GM21515 (cell line): Measurements from ENCODE around the gene GAS5.
A peak's percentile ranks its signal among the peaks of the same experiment; 100 is the strongest.
"Not testable (repeated sequence)": the region's sequence is repeated elsewhere in the genome, so short reads cannot be mapped to it uniquely, and the experiment has no call there.

Experiments
- ATAC-seq: cut with Tn5 transposase; IDR thresholded peaks from one replicate; pipeline ENCODE4 v1.9.1; 2021; ENCODE audit not compliant: unreplicated experiment

GAS5 gene

DNA sequence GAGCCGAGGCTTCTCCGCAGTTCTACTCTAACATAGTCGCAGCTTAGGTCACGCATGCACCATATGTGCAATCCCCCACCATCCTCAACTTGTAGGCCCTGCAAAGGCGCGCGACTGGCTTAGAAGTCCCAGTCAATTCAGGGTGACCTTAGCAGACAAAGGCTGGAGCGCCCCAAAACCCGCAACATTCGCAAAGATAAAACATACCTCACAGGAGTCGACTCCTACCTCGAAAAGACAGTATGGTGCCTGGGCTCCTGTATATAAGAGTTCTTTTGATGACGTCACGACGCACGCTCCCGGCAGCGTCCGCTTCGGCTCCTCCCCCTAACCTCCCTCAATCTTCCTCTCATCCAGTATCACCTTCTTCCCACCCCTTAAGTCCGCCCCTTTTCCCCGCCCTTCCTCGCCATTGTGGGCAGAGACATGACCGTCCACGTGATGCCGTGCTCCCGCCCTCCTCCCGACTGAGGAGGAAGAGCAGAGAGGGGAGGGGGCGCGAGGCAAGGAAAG lies at the start of gene GAS5:
GAS5 (minus strand) TSS at position 237 of the 513 bp plus-strand sequence.
- peak; percentile 65 for ATAC-seq

DNA sequence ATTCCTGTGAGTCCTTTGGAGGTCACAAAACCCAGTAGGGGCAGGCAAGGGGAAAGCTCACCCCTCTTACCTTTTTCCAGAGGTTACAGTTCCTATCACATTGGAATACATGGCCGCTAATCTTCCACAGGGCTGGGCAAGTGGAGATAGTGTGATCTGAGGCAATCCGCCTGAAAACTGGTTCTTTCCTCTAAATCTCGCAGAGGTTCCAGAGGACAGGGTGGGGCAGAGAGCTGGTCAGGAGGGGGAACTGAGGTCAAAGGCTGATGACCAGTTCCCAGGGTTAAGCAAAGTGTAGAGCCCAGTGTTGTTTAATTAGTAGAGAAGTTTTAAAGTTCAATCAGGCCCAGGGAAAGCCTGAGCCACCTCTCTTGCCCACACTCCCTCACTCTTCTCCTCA lies 49.4 kb upstream of the GAS5 start, which contains the start of gene SERPINC1:
SERPINC1 (minus strand) TSS at position 179 of the 400 bp plus-strand sequence; CDS start at position 111, 68 bp downstream.
- no peak for ATAC-seq

DNA sequence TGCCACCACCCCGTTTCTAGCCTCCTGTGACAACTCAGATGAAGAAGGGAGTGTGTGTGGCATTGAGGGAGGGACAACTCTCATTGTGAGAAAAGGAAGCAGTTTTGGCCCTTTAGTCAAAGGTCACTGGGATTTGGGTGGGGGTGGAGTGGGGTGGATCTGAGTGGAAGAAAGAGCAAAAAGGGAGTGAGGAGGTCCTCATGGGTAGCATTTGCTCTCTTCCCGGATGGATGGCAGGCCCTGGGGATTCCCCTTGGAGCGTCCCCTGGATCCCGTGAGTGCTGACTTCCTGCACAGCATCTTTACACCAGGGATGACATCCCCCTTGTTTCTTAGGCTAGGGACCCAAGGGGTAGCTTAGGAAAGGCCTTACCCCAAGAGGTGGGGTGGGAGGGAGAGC lies 48.9 kb upstream of the GAS5 start:
- no peak for ATAC-seq

DNA sequence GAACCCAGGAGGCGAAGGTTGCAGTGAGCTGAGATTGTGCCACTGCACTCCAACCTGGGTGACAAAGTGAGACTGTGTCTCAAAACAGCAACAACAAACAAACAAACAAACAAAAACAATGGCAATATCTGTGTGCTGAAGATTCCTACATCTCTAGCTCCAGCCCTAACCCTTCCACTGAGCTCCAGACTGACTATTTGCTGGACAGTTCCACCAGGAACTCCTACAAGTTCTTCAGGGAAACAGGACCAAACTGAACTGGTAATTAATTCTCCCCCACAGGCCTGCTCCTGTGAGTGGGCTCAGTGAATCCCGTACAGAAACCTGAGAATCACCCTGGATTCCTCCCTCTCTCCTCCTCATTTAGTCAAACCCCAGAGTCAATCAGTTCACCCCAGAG lies 47.8 kb upstream of the GAS5 start:
- no peak for ATAC-seq

DNA sequence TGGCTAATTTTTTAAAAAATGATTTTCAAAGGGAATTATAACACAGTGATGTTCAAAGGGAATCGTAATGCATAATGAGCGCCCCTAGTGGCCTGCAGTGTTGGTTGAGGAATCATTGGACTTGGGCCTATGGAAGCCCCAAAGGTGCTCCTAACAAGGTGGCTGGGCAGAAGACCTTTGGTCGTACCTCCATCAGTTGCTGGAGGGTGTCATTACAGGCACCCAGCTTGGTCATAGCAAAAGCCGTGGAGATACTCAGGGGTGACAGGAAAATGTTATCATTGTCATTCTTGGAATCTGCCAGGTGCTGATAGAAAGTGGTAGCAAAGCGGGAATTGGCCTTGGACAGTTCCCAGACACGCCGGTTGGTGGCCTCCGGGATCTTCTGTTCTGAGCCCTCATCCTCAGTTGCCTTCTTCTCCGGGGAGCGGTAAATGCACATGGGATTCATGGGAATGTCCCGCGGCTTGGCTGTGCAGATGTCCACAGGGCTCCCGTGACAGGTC lies 46.6 kb upstream of the GAS5 start:
- ATAC-seq = no peak

DNA sequence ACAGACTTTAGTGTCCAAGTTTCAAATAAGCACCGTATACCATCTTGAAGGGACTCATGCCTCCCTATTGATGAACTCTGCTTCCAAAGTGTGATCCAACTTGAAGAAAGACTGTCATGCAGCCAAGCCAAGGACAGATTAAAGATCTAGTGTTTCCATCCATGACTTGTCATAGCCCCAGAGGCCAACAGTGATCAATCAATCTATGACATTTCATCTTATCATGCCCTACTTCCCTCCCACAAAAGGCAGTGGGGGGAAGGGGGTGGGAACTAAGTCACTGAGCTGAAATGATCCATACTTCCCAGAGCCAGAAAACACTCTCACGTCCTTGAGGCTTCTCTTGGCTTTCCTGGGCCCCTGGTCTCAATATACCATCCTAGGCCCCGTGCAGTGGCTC lies 45.3 kb upstream of the GAS5 start:
- ATAC-seq = no peak

DNA sequence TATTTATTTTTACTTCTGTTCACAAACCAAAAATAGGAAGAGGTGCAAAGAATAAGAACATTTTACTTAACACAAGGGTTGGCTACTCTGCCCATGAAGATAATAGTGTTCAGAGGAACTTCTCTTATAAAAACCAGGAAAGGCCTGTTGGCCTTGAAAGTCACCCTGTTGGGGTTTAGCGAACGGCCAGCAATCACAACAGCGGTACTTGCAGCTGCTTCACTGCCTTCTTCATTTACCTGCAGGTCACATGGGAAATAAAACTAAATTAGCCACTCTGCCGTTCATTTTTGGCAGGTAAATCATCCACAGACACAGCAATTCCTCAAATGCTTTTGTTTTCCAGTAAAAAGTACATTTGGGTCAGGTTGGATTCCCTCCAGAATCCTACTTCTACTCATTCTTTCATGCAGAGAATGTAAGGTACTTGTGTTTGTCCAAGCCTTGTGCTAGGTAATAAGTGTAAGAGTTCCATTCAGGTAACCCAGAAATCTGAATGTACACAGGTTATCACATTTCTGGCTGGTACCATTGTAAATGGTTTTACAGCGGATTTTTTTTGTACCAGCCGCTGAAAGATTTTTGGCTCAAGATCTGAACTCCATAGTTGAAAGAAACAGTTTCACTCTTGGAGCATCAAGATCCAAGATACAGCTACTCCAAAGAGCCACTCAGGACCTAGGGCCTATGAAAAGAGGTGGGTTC lies 36.2 kb upstream of the GAS5 start:
- ATAC-seq = no peak

DNA sequence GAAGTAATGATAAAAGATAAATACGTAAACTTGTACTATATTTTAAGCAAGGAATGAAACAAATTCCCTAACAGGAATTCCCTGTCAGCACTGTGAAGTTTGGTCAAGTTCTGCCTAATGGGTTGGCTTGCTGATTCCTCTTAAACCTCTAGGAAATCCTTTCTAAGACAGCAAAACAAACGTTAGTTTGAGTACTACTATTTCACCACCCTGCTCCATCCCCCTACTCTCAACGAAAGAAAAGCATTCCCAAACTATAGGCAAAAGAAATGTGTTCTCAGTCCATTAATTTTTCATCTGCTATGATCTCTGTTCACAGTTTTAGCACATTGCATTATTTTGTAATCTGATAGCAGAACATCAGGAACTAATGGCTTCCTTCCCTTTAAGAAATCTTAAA lies 33.2 kb upstream of the GAS5 start:
- ATAC-seq = no peak

DNA sequence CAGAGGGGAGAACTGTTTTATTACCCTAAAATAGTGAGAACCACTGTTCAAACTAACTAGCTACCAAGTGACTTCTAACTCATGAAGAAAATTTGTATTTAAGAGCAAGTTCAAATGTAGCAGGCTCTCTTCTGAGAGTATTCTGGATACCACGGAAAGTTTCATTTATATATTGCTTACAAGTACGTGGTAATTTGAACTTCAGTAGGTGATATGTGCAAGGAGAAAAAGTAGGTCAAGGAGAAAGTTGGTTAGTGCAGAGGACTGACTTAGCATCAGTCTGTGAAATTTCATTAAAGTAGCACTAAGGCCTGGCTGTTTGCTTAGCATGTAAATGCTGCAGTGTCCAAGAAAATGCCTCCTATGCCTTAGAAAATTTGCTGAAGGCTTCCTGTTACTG lies 32.6 kb upstream of the GAS5 start:
- no peak for ATAC-seq

DNA sequence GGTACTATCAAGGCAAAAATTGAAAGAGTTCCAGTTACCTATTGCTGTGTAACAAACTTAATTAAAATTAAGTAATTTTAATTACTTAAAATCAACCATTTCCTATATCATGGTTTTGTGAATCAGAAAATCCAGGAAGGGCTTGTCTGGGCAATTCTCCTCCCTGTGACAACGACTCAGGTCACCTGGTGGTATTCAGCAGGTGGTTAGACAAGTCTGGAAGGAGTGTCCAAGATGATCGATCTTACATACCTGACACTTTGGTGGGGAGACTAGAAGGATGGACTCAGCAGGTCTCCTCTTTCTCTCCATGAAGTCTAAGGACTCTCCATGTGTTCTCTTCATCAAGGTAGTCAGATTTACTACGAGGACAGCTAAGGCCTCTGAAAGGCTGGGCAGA lies 26.4 kb upstream of the GAS5 start:
- ATAC-seq = no peak

DNA sequence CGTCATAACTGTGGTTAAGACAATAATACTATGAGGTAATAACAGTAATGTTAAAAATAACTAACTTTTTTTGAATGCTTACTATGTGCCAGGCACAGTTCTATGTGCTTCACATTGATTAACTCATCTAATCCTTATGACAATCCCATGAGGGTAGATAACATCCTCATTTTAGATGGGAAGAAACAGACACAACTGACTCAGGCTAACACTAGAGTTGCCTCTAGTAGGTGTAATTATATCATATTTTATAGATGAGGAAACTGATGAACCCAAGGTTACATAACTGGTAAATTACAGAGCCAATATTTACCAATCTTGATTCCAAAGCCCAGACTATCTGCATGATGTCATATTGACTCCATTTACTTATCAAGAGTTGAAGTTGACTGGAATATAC lies 25.8 kb upstream of the GAS5 start:
- ATAC-seq = no peak

DNA sequence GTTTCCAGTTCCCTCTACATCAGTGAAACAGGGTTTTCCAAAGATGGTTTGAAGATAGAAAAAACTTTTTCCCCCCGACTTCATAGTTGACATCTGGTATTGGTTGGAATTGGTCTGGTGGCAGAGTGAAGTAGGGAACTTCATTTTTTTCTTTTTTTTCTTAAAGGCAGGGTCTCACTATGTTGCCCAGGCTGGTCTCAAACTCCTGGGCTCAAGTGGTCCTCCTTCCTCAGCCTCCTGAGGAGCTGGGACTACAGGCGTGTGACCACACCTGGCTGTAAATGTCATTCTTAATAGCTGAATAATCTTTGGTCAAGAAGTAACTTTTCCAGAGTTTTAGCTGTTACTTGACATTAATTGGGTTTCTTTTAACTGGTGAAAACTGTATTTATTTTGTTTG lies 22.1 kb upstream of the GAS5 start:
- no peak for ATAC-seq

DNA sequence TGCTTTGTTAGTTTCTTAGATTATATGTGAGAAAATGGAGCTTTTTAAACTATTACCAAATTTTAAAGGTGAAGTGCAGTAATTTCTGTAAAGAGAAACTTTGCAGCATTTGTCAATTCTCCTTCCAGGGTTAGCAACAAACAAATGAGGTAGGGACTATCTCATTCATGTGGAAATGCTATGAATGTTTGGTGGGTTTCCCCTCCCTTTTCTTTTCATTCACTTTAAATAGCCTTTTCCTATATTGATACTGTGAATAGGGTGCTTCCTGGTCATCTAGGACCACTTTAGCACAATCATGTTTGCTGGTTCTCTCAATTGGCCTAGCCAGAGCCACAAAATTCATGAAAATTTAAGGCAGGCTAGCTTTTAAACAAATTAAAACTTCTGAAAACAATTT lies 21.0 kb upstream of the GAS5 start:
- no peak for ATAC-seq

DNA sequence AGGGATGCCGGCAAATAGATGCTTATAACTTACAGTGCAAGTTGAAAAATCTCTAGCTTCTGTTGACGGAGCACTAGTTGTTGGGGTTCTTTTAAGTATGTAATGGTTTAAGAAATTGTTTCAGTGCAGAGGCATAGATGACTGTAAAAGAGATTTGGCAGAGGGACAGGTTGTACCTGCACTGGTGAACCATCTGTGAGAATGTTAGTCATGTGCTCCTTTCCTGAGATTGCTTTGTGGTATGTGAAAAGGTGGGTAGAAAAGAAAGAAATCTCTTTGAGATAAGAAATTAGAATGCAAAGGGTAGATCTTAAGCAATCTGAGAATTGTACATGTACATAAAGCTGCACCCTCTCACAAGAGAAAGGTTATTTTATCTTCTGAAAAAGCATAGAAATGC lies 19.8 kb upstream of the GAS5 start:
- no peak for ATAC-seq

DNA sequence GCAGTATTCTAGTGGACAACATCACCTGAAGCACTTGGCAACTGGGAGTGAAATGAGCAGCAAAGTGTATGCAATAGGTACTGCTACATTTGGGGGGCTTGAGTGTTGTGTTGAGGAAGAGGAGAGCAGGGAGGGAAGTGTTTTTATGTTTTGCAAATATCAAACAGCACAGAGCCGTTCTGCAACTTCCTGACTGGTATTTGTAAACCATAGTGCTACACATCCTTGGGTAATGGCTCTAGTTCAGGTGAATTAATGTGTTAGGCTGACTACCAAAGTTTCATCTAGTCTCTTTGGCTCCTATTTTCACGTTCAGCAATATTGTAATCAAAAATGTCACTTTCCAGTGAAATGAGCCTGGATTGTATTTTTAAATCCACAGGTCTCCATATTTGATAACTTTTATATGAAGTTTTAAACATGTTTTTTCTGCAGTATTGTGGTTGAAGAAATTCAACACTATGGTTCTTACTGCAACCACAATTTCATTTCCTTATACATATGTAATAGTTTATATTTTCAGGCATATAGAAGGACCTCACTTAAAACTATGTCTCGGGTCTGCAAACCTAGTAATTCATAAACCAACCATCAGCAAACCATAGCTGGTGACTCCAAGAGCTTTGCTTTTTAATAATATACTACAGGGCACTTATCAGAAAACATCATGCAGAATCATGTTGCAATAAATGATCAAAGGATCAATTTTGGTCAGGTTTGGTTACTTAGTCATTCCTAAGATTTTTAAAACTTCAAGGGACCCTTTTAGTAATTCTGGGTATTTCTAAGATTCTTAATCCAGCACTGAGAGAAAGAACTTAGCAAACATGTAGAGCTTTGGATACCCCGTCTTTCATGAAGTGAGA lies 19.2 kb upstream of the GAS5 start:
- no peak for ATAC-seq

DNA sequence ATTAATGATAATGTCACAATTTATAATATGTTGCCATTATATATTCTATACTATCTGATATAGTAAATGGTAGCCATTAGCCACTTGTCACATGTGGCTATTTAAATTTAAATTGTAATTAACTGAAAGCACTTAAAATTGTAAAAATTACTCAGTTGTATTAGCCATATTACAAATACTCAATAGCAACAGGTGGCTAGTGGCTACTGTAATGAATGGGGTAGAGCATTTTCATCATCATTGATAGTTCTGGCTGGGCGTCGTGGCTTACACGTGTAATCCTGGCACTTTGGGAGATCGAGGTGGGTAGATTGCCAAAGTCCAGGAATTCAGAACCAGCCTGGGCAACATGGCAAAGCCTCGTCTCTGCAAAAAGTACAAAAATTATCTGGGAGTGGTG lies 16.9 kb upstream of the GAS5 start:
- no peak for ATAC-seq

DNA sequence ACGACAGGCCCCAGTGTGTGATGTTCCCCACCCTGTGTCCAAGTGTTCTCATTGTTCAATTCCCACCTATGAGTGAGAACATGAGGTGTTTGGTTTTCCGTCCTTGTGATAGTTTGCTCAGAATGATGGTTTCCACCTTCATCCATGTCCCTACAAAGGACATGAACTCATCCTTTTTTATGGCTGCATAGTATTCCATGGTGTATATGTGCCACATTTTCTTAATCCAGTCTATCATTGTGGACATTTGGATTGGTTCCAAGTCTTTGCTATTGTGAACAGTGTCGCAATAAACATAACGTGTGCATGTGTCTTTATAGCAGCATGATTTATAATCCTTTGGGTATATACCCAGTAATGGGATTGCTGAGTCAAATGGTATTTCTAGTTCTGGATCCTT lies 13.3 kb upstream of the GAS5 start:
- not testable (repeated sequence) for ATAC-seq

DNA sequence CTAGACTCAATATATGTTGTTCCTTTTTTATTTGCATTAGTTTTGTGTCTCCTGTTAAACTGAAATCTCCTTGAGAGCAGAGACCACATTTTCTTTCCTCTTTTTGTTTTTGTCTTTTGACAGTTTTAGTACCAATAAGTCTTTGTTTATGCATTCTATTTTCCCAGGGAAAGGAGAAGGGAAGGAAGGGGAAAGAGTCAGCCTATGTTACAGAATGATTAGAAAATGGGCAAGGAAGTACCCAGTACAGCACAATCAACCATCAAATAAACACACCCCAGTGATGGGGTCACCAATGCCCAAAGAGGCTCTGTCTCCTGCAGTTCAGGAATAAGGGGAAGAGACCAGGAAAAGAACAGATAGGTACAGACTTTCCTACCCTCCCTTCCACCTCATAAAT lies 10.5 kb upstream of the GAS5 start:
- ATAC-seq = no peak

DNA sequence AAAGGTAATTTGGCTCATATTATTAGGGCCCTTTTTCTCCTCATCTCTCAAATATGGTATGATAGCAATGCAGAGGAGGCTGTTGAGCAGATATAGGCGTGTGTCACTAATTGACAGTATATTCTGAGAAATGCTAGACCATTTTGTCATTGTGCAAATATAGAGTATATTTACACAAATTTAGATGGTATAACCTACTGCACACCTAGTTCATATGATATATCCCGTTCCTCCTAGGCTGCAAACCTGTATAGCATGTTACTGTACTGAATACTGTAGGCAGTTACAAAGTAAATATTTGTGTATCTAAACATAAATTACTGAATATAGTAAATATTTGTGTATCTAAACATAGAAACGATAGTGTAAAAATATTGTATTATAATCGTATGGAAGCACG lies 8.9 kb upstream of the GAS5 start:
- ATAC-seq = no peak

DNA sequence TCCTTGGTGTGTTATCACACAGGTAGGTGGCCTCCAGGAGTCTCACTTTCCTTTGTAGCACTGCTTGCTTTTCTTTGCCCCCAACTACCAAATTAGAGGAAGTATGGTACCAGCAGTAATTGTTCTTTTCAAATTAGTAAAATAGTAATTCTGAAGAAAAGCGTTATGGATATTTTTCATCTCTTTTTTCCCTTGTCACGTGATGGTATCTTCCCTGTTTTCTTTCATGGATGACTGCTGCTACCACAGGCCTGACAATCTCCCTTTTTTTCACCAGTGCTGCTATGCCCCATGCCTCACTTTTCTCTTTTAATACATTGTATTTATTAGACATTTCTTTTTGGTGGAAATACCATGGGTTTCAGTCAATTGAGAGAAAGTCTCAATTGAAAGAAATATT lies 3.7 kb upstream of the GAS5 start:
- ATAC-seq = no peak

DNA sequence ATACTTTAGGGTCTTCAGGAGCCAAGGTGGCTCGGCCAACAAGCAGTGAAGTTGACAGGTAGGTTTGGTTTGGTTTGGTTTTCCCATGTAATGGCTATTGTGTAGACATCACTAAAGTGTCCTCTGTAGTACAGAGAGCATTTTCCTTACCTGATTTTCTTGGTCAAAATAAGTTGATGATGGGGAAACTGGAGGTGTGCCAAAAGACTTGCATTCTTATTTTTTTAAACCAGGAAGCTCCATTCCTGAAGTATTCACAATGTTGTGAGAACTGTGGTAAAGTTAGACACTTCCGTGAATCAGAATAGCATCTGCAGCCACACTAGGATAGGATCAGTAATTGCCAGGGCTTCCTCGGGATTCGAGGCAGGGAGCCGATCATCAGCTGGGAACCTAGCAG lies 3.3 kb upstream of the GAS5 start:
- no peak for ATAC-seq
